Fibroblast of lung (primary cell): ENCODE measurements around the gene DEPDC5. TPM values are rescaled to one million over a fixed set of nuclear protein-coding genes. Genes with fewer than 3 reads are reported as not detected.
"Not testable (repeated sequence)": the region's sequence is repeated elsewhere in the genome, so short reads cannot be mapped to it uniquely, and the experiment has no call there.

Experiments used
- DNase-seq, 2 donors: peaks; one replicate each; pipeline versions ENCODE4 v3.0.0 to v3.0.0-alpha.2; 2010; ENCODE audit warnings: low read depth in 2 of 2
- H2AFZ ChIP-seq: 2 replicates; pipeline ENCODE4 v1.5.1; 2012; ENCODE audit warnings: low read length, control low read depth, inconsistent platforms
- H3K27ac ChIP-seq: 2 replicates; pipeline ENCODE4 v1.5.1; 2011; ENCODE audit warnings: low read length, control low read depth; ENCODE audit not compliant: insufficient read depth
- H3K27me3 ChIP-seq: 2 replicates; pipeline ENCODE4 v1.5.1; 2011; ENCODE audit warnings: mild to moderate bottlenecking, low read length; ENCODE audit not compliant: control insufficient read depth, insufficient read depth
- H3K36me3 ChIP-seq: 2 replicates; pipeline ENCODE4 v1.5.1; 2011; ENCODE audit warnings: low read length; ENCODE audit not compliant: control insufficient read depth, insufficient read depth
- H3K4me1 ChIP-seq: 2 replicates; pipeline ENCODE4 v1.5.1; 2011; ENCODE audit warnings: low read length; ENCODE audit not compliant: control insufficient read depth, insufficient read depth; ENCODE audit errors: extremely low read depth
- H3K4me2 ChIP-seq: 2 replicates; pipeline ENCODE4 v1.5.1; 2011; ENCODE audit warnings: low read length, control low read depth; ENCODE audit not compliant: insufficient read depth; ENCODE audit errors: extremely low read depth
- H3K4me3 ChIP-seq, 4 experiments: fragments of 200-600 bp in 1 of 4; sonication (generic) in 1 of 4; replicated peaks in 1 of 4; 2 replicates each; pipeline ENCODE4 v1.5.1; 2011 to 2016; ENCODE audit warnings: low read length in 4 of 4, low read depth in 3 of 4, mild to moderate bottlenecking in 3 of 4, control low read depth in 2 of 4, inconsistent platforms in 1 of 4, mixed read lengths in 1 of 4; ENCODE audit not compliant: insufficient read depth in 1 of 4; ENCODE audit errors: control extremely low read depth in 1 of 4
- H3K79me2 ChIP-seq: 2 replicates; pipeline ENCODE4 v1.5.1; 2012; ENCODE audit warnings: mild to moderate bottlenecking, low read length, inconsistent platforms; ENCODE audit not compliant: control insufficient read depth, insufficient read depth
- H3K9ac ChIP-seq: 2 replicates; pipeline ENCODE4 v1.5.1; 2011; ENCODE audit warnings: mild to moderate bottlenecking, low read length, control low read depth; ENCODE audit not compliant: insufficient read depth
- H3K9me3 ChIP-seq: 2 replicates; pipeline ENCODE4 v1.5.1; 2012; ENCODE audit warnings: low read depth, low read length; ENCODE audit not compliant: control insufficient read depth, insufficient read depth
- H4K20me1 ChIP-seq: 2 replicates; pipeline ENCODE4 v1.5.1; 2011; ENCODE audit warnings: low read length; ENCODE audit not compliant: control insufficient read depth, insufficient read depth; ENCODE audit errors: extremely low read depth
- EZH2 ChIP-seq: IDR thresholded peaks from 2 replicates; pipeline ENCODE4 v1.5.1; 2012; ENCODE audit warnings: low read length, control low read depth, mild to moderate bottlenecking; ENCODE audit errors: missing control alignments
- polyA plus RNA-seq, 2 donors: library from polyadenylated mRNA; depleted of rRNA in 1 of 2; stranded (reverse) in 1 of 2; unstranded in 1 of 2; fragments of >200 nt; gene quantifications; 2 replicates each; pipeline ENCODE4 v1.2.1, GENCODE V29; 2011 to 2012; ENCODE audit warnings: missing spikeins in 1 of 2
- total RNA-seq: library from RNA; depleted of rRNA; stranded (reverse); fragments of >200 nt; gene quantifications from 2 replicates; pipeline ENCODE4 v1.2.1, GENCODE V29; 2014
- TF ChIP-seq, protein P1 (sequence below), 2 donors: IDR thresholded peaks in 1 of 2; conservative IDR thresholded peaks in 1 of 2; 1 replicate in 1 of 2; 2 replicates in 1 of 2; pipeline ENCODE4 v1.5.1; 2011 to 2012; ENCODE audit warnings: low read length in 2 of 2, control low read depth in 1 of 2, inconsistent platforms in 1 of 2, low read depth in 1 of 2, mild to moderate bottlenecking in 1 of 2

DEPDC5 gene
- total and polyA plus RNA-seq, 2 donors (not counting 1 experiment from before 2014, with no cell fraction given), result 10.4 to 10.7 TPM

DNA sequence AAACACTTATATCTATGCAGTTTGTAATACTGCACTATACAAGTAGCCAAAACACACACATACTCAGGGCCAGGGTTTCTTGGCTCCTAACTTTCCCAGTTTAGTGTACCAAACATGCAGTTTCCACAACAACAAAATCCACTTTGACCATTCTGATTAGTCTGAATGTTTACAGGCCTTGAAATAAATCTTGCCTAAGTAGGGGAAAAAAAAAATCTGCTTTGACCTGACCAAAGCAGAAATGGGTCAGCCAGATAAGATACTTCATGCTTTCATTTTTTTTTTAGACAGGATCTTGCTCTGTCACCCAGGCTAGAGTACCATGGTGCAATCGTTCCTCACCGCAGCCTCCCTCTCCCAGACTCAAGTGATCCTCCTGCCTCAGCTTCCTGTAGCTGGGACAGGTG lies 14.0 kb upstream of the DEPDC5 start:
- H4K20me1 ChIP-seq, result no peaks in the 10 kb centered on the region
- DNase-seq, result no peak
- no peak overlapping the region for H3K4me2 ChIP-seq
- H3K27me3 ChIP-seq, result no peaks in the 10 kb centered on the region
- no peak overlapping the region for H2AFZ ChIP-seq
- H3K36me3 ChIP-seq, result no peaks in the 10 kb centered on the region
- no peak for TF ChIP-seq EZH2
- TF ChIP-seq, protein P1, sequence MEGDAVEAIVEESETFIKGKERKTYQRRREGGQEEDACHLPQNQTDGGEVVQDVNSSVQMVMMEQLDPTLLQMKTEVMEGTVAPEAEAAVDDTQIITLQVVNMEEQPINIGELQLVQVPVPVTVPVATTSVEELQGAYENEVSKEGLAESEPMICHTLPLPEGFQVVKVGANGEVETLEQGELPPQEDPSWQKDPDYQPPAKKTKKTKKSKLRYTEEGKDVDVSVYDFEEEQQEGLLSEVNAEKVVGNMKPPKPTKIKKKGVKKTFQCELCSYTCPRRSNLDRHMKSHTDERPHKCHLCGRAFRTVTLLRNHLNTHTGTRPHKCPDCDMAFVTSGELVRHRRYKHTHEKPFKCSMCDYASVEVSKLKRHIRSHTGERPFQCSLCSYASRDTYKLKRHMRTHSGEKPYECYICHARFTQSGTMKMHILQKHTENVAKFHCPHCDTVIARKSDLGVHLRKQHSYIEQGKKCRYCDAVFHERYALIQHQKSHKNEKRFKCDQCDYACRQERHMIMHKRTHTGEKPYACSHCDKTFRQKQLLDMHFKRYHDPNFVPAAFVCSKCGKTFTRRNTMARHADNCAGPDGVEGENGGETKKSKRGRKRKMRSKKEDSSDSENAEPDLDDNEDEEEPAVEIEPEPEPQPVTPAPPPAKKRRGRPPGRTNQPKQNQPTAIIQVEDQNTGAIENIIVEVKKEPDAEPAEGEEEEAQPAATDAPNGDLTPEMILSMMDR (conservative IDR thresholded peaks at IDR 0.05 in 1 of 2, IDR thresholded peaks at IDR 0.05 in 1 of 2; ENCODE audit: low read depth in 1 of 2, low read length in 2 of 2), result no peak
- H3K27ac ChIP-seq, result no peak overlapping the region
- no peak overlapping the region for H3K9ac ChIP-seq
- H3K9me3 ChIP-seq, result no peaks in the 10 kb centered on the region
- H3K4me3 ChIP-seq, result no peak overlapping the region
- no peaks in the 10 kb centered on the region for H3K4me1 ChIP-seq
- peaks cover 38% of the 10 kb centered on the region for H3K79me2 ChIP-seq

DNA sequence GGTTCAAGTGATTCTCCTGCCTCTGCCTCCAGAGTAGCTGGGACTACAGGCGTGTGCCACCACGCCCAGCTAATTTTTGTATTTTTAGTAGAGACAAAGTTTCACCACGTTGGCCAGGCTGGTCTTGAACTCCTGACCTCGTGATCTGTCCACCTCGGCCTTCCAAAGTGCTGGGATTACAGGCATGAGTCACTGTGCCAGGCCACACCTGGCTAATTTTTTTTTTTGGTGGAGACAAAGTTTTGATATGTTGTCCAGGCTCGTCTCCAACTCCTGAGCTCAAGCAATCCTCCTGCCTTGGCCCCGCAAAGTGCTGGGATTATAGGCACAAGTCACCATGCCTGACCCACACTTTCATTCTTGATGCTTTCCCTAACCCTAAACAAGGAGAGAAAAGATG lies 13.5 kb upstream of the DEPDC5 start:
- not testable (repeated sequence) for H3K27me3 ChIP-seq, H3K27ac ChIP-seq, H3K4me2 ChIP-seq, H3K4me1 ChIP-seq, H3K9me3 ChIP-seq, H3K9ac ChIP-seq, H3K4me3 ChIP-seq, H4K20me1 ChIP-seq, H2AFZ ChIP-seq, H3K36me3 ChIP-seq, DNase-seq
- peaks cover 39% of the 10 kb centered on the region for H3K79me2 ChIP-seq

DNA sequence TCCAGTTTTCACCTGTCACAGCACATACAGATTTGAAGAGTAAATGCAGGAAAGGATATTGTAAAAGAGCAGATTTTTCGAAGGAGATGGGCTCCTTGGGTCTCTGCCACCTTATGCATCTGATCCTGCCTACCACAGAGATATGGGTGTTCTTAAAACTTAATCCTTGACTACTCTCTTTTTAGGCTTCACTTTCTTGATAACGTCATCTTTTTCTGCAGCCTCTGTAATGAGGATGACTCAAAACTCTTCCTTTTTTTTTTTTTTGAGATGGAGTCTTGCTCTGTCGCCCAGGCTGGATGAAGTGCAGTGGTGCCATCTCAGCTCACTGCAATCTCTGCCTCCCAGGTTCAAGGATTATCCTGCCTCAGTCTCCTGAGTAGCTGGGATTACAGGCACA lies 11.7 kb upstream of the DEPDC5 start:
- Histone ChIP-seq H3K4me2 (no peak overlapping the region), H3K9me3 (no peaks in the 10 kb centered on the region), H3K4me3 (no peak overlapping the region), H4K20me1 (no peaks in the 10 kb centered on the region), H2AFZ (no peak overlapping the region), H3K79me2 (peaks cover 43% of the 10 kb centered on the region), H3K27ac (no peak overlapping the region), H3K9ac (no peak overlapping the region), H3K36me3 (no peaks in the 10 kb centered on the region), H3K27me3 (no peaks in the 10 kb centered on the region), H3K4me1 (no peaks in the 10 kb centered on the region)
- TF ChIP-seq, protein P1 (conservative IDR thresholded peaks at IDR 0.05 in 1 of 2, IDR thresholded peaks at IDR 0.05 in 1 of 2; ENCODE audit: low read depth in 1 of 2, low read length in 2 of 2), result no peak
- TF ChIP-seq EZH2, result no peak
- DNase-seq, result no peak

DNA sequence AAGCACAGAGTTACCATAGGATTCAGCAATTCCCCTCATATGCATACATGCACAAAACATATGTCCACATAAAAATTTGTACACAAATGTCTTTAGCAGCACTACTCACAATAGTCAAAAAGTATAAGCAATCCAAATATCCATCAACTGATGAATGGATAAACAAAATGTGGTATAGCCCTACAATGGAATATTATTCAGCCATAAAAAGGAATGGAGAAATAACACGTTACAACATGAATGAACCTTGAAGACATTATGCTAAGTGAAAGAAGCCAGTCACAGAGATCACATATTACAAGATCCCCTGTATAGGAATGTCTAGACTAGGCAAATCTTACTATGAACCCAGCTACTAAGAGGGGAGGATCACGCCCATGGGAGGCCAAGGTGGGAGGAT lies 11.1 kb upstream of the DEPDC5 start:
- no peak overlapping the region for H3K27ac ChIP-seq
- no peak overlapping the region for H2AFZ ChIP-seq
- no peak for DNase-seq
- H3K27me3 ChIP-seq, result no peaks in the 10 kb centered on the region
- peaks cover 47% of the 10 kb centered on the region for H3K79me2 ChIP-seq
- no peaks in the 10 kb centered on the region for H3K9me3 ChIP-seq
- no peak overlapping the region for H3K9ac ChIP-seq
- no peak overlapping the region for H3K4me2 ChIP-seq
- no peak overlapping the region for H3K4me3 ChIP-seq
- H3K36me3 ChIP-seq, result no peaks in the 10 kb centered on the region
- no peaks in the 10 kb centered on the region for H4K20me1 ChIP-seq
- no peak for TF ChIP-seq EZH2
- TF ChIP-seq, protein P1 (conservative IDR thresholded peaks at IDR 0.05 in 1 of 2, IDR thresholded peaks at IDR 0.05 in 1 of 2; ENCODE audit: low read depth in 1 of 2, low read length in 2 of 2), result no peak
- H3K4me1 ChIP-seq, result no peaks in the 10 kb centered on the region
